Dedifferentiated amniotic fluid mesenchymal stem cell (primary cell): ENCODE data around the gene CHMP1A.
A peak's percentile ranks its signal among the peaks of the same experiment; 100 is the strongest.
"Not testable (repeated sequence)": the region's sequence is repeated elsewhere in the genome, so short reads cannot be mapped to it uniquely, and the experiment has no call there.

Experiments used
- DNase-seq: peaks from one replicate; pipeline ENCODE4 v3.0.0-alpha.2; 2016; ENCODE audit errors: extremely low spot score

CHMP1A gene

DNA sequence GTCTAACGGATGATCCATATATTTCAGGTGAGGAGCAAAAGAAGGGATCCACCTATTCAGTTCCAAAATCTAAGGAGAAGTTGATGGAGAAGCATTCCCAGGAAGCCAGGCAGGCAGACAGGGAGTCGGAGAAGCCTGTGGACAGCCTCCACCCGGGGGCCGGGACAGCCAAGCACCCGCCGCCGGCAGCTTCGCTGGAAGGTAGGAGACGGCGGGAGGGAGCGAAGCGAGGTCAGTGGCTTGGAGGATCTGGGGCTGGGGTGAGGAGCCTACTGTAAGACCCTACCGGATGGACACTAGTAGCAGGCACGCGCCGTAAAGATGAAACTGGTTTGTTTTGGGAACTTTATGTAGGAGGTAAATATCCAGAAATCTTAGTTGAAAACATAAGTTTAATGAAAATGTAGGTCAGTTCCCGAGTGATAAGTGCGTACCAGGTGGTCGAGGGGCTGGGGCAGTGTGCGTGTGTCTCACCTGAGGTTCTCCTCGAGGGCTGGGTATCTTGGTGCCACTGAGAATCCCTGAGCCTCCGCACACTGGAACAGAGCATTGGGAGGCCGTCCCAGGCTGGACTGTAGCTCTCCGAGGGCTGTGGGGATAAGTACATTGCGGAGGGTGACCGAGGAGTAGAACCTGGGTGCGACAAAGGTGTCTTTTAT is 842 bp upstream of the CHMP1A start:
- DNase-seq = no peak

DNA sequence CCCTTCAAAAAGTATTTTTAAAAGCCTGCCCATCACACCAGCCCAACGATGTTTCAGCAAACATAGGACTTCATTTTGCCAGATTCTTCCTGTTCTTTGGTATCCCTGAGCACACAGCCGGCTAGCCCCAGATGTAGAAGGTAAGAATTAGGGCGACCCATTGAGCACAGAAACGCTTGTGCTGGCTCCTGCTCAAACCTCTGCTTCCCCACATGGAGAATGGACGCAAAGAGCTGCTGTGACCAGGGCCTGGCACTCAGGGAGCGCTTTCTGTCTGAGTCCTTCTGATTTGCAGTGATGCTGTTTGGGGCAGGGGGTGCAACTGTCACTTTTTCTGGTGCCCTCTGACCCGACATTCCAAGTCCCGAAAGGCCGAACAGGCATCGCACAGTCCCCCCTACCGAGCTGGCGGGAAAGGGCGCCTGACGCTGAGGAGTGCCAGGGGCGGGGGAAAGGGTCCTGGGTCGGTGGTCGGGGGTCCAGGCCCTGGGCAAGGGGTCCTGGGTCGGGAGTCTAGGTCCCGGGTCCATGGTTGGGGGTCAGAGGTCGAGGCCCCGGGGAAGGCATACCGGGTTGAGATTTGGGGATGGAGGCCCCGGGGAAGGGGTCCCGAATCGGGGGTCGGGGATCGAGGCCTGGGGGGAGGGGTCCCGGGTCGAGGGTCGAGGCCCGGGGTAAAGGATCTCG is 930 bp downstream of the CHMP1A start:
- no peak for DNase-seq

DNA sequence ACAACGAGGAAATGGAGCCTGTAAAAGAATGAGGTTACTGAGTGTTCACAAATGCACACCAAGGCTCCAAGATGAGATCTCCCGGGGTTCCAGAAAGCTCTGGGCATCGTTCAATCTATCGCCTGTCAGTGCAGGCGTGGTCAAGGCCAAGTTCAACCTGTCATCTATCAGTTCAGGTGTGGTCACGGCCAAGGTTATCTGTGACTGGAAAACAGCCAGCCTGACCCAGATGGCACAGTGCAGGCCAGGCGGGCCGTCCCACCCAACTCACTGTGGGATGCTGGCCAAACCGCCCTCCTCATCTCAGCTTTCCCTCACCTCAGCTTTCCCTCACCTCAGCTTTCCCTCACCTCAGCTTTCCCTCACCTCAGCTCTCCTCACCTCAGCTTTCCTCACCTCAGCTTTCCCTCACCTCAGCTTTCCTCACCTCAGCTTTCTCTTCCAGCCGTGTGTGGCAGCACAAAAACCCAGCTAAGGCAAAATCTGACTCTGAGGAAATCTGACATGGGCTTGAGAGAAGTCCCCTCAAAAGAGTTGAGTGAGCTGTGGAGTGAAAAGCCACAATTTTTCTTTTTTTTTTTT is 2.4 kb downstream of the CHMP1A start:
- no peak for DNase-seq

DNA sequence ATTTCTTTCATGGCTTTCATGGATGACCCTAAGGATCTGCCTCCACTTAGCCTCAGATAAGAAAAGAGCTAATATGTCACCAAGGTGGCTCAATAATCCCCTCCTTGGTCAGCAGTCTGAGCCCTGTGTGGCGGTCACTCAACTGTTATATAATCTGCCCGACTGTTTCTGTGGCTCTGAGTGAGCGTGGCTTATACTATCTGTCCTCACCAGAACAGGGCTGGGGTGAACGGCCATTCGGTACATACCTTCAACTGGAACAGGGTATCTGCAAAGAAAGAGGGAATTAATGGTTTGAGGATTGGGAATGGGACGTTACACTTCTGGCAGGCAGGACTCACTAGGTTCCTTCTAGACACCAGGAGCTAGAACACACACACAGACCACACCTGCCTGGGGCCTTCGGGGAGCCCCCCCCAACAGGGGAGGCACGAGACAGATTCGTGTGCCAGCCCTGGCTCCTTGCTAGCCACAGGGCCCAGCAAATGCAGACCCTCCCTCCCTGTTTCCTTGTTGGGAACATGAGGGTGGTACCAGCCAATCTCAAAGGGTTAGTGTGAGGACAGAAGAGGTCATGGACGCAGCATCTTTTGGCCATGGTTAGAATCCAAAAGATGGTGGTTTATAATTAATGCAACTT is 3.7 kb downstream of the CHMP1A start:
- DNase-seq = no peak

DNA sequence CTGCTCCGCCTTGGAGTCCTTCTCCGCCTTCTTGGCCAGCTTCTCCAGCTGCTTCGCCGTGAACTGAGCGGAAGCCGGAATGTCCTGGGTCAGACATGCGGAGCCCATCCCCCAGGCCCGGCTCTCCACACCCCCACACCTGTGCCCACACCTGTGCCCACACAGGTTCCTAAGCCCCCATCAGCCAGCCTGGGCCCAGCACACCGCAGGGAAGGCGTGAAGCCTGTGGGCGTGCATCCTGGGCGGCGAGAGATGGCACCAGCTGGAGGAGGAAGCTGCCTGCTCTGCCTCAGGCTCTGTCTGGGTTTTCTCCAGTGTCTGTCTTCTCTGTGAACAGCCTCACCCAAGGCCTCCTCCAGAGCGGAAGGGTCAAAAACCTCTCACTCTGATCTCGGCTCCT is 5.9 kb downstream of the CHMP1A start:
- DNase-seq = no peak

DNA sequence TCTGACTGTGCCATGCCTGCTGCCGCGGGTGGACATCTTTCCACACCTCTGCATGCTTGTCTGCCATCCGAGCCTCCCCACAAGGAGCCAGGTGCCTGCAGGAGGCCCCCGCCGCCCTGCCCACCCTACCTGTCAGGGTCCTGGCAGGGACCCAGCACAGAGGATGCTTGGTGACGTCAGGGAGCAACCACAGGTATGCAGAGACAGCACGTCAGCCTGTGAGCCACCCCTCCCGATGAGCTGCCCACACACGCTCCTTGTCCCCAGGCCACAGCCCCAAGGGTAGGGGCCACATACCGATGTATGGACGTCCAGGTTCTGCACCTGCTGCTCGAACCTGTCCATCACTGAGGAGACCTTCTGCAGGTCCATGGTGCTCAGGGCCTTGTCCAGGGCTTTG is 10.6 kb downstream of the CHMP1A start:
- no peak for DNase-seq

DNA sequence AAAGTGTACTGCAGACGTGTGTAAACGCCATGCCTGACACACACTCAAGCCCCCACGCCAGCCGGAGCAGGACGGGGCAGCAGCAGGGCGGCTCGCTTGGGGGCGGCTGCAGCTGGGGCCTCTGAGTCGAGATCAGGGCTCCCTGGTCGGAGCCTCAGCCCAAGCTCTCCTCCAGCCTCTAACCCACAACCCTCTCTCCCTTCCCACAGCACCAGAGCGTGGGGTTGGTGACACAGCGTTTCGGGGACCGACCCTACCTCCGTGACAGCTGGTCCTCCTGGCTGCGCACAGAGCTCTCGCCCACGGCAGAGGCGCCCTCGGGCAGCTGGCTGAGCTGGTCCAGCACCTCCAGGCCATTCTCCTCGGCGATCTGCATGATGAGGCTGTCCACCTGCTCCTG is 11.2 kb downstream of the CHMP1A start:
- no peak for DNase-seq

DNA sequence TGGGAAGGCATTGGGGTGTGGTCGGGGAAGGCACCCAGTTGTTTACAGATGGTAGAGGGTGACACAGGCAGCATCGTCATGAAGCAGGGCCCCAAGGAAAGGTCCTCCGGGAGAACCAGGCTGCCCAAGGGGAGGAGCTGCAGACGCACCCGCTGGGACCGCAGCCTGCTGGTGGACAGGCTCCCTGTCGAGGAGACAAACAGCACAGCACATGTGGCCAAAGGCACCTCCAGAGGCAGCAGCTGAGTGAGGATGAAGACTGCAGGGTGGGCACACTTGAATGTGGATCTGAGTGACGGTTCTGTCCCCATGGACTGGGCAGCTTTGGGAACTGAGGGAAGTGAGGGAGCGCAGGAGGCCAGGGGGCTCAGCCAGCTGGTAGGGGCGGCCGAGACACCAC is 12.4 kb downstream of the CHMP1A start:
- no peak for DNase-seq

DNA sequence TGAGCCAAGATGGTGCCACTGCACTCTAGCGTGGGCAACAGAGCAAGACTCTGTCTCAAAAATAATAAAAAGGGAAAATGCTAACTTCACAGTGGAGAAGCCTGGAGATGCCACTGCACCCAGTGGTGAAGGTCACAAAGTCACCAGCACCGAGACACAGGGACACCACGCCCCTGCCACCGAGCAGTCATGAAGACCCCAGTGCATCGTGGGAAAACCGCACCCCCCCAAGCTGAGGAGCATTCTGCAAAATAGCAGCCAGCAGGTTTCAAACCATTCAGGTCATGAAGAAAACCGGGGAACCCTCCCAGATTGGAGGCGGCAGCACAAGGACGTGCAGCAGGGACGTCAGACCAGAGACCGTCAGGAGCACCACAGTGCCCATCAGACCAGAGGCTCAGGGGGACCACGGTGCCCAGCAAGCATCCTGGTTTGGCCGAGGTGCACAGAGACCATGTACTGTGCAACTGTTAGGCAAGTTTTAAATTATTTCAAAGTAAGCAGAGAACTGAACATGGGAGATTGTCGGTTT is 13.7 kb downstream of the CHMP1A start:
- DNase-seq = no peak

DNA sequence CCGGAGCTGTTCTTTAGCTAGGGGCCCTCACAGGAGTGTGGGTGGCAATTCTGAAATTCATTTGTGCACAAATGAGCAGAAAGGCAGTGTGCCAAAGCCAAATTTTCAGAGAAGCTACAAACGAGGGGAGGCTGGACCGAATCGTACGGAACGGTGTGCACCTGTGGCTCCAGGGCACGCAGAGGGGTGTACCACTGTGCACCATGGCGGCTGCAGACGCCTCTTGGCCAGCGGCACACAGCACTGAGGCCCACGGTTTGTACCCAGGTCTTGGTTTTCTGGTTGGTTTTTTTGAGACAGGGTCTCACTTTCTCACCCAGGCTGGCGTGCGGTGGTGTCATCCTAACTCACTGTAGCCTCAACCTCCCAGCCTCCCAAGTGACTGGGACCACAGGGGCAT is 14.9 kb downstream of the CHMP1A start:
- DNase-seq = no peak

DNA sequence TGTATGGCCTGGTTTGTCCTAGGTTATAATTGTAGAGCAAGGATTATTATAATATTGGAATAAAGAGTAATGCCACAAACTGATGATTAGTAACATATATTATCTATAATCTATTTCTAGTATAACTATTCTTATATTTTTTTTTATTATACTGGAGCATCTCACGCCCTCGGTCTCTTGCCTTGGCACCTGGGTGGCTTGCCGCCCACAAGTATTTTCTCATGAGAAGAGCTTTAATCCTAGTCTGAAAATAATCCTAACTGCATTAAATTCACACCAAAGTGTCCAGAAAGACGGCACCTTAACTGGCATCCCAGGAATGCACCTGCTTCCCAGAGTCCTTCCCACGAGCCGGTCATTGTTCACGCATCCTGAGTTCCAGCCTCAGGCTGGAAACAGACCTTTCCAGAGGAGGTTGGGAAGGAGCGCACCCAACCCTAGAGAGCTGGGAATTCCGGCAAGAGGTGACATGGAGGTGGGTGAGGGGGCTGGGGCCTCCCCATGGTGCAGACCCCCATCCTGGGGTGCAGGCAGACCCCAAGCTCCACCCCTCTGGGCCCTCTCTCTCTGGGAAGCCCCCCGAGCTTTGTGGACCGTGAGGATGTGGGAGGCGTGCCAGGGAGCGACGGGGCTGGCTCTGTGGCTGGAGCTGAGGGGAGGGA is 15.9 kb downstream of the CHMP1A start:
- DNase-seq = no peak

DNA sequence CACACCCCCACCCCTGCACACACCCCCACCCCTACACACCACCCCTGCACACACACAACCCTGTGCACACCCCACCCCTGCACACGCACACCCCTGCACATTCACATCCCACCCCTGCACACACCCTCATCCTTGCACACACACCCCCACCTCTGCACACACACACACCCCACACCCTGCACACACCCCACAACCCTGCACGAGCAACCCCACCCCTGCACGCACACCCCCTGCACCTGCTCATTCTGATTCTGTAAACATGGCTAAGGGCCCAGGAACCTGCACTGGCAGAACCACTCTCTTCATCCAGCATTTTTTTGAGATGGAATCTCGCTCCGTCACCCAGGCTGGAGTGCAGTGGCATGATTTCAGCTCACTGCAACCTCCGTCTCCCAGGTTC is 18.1 kb downstream of the CHMP1A start:
- no peak for DNase-seq

DNA sequence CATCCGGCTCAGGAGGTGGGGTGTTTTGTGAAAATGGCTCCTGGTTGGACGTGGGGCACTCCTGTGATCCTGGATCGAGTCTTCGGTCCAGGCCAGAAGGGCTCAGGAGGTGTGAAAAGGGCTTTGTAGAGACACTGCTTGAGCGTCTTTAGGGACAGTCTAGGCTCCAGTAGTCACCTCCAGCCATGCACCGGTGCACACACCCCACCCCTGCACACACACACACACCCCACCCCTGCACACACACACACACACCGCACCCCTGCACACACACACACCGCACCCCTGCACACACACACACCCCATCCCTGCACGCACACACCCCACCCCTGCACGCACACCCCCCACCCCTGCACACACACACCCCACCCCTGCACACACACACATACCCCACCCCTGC is 19.1 kb downstream of the CHMP1A start:
- DNase-seq = no peak

DNA sequence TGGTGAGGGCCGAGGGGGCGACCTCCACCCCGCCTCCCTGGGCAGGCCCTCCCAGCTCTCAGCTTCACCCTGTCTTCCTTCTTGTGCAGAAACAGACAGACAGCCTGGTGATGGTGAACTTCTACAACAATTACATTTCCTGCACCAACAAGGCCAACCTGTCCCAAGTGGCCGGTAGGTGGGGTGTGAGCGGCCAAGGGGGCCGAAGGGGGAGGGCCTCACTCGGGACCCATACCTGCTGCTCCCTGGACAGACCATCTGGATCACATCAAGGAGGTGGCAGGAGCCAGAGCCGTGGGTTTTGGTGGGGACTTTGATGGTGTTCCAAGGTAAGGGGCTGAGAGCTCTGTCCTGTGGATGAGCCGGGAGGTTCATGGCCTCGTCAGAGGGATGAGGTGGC is 20.1 kb downstream of the CHMP1A start:
- no peak for DNase-seq

DNA sequence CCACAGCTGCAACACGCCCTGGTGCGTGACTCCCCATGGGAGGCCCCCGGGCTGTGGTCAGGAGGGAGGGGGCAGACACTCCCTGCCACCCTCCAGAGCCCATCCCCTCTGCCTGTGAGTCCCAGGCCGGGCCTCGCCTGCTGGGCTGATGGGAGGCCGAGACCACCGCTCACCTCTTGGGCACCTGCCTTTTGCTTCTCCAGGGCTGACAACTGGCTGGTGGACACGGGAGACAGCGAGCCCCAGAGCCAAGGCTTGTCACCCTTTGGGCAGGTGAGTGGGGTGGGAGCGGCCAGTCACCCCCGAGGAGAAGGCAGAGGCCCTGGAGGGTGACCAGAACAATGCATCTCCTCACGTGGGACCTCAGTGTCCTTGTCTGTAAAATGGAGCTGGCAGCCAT is 20.8 kb downstream of the CHMP1A start:
- no peak for DNase-seq

DNA sequence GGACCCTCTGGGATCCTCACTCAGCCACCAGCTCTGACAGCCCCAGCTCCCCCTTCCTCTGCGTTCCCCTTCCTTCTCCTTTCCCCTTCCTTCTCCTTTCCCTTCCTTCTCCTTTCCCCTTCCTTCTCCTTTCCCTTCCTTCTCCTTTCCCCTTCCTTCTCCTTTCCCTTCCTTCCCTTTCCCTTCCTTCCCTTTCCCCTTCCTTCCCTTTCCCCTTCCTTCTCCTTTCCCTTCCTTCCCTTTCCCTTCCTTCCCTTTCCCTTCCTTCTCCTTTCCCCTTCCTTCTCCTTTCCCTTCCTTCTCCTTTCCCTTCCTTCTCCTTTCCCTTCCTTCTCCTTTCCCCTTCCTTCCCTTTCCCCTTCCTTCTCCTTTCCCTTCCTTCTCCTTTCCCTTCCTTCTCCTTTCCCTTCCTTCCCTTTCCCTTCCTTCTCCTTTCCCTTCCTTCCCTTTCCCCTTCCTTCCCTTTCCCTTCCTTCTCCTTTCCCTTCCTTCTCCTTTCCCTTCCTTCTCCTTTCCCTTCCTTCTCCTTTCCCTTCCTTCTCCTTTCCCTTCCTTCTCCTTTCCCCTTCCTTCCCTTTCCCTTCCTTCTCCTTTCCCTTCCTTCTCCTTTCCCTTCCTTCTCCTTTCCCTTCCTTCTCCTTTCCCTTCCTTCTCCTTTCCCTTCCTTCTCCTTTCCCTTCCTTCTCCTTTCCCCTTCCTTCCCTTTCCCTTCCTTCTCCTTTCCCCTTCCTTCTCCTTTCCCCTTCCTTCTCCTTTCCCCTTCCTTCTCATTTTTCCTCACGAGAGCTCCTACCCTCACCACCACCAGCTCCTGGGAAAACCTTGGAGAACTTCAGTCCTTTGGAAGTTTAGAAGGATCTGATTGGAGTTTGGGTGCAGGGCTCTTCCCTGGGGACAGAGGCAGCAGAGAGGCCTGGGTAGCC is 22.8 kb downstream of the CHMP1A start:
- DNase-seq = not testable (repeated sequence)

DNA sequence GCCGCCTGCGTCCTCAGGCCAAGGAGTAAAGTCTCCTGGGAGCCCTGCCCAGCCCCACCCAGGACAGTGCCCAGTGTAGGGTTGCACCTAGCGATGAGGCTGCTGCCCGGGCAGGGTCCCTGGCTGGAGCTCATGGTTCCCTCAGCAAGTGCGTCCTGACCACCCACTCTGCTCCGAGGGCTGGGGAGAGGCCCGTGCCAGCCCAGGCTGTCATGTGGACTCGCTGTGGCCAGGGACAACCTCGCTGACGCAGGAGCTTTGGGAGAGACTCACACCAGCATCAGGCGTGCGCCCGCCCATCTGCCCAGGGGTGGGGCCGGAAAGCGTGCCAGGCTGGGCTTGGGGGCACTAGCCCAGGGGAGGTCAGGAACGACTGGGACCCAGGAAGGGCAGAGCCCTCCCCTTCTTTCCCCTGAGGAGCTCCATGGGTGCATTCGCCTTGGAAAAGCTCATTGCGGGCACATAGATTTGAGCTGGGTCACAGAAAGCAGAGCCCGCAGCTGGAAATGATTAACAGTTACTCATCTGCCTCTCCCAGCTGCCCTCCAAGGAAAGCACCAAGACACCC is 24.4 kb downstream of the CHMP1A start:
- DNase-seq = peak; percentile 38

DNA sequence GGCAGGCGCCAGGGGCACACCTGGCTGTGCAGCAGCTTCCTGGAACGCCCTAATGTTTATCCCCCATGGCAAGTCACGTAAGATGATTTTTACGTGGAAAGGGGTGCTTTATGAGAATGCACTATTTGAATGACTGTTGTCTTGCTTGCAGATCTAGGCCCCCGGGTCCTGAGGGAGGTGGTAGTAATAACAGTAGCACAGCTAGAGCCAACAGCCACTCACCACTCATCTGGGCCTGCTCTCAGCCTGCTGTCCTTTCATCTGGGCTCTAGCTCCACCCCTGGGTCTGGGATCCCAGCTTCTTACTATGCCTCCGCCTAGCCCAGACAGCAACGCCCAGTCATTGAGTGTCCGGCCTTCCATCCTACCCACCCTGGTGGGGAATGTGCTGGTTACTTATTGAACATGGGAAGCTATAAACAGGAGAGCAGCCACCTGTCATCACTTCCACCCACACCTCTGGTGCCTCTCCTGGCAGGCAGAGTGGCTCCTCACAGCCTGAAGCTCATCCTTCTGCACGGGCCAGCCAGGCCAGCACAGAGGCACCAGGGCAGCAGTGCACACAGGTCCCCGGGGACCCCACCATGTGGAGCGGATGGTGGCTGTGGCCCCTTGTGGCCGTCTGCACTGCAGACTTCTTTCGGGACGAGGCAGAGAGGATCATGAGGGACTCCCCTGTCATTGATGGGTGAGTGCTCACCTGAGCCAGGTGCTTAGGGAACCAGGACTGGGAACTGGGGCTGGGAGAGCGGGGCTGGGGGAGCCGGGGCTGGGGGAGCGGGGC is 27.5 kb downstream of the CHMP1A start:
- DNase-seq = no peak

DNA sequence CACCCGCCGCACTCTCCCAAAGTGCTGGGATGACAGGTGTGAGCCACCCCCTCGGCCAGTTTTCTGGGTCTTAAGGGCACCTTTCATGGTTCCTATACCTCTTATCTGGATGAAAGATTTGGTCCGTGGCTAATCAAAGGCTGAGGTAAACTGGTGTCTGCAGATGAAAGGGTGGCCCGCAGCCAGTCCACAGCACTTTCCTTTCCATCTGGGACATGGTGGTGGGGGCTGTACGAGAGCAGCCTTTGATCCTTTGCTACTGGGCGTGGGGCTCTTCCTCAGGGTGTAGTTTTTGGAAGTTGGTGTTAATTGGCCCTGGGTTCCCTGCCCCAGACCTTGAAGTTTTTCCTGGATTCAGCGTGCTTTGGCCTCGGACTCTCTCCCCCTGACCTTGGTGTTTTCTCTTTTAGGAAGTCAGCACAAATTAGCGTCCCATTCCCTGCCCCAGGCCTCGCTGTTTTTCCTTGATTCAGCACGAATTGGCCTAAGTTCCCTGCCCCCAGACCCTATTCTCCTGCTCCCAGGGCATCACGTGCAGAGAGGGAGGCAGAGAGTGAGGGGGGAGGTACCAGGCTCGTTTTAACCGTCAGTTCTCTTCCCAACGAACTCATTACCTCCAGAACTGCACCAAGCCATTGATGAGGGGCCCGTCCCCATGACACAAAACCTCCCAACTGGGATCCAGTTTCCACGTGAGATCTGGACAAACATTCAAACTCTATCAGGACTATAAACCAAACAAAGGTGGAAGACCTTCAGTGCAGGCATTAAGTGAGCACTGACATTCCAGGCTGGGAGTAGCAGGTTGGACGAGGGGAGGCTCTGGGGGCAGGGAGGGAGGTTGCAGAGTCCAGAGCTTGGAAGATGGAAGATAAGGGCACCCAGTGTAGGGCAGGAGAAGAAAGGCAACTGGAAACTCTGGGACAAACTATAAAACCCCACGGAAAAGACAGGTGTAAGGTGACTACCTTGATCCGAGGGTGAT is 32.4 kb downstream of the CHMP1A start:
- no peak for DNase-seq
